ENCODE measurements around the gene OAS2. TPM values are rescaled to one million over a fixed set of nuclear protein-coding genes. Genes with fewer than 3 reads are reported as not detected.
"Not testable (repeated sequence)": the region's sequence is repeated elsewhere in the genome, so short reads cannot be mapped to it uniquely, and the experiment has no call there.

OAS2 gene
- total RNA-seq, 4 donors from 2014 or later, result 8.3 to 35.6 (median 10.9) TPM

GRCh38 chr12:112987561-112987960 lies 9.2 kb downstream of the OAS2 start:
- peaks cover 0 to 45% (median 4%) of the 10 kb centered on the region in 3 donors for H3K36me3 ChIP-seq
- H3K4me3 ChIP-seq, result no peak overlapping the region
- no peaks in the 10 kb centered on the region for H3K27me3 ChIP-seq
- 91 to 100% methylated on average over 1 to 2 of the region's 2 CpGs for WGBS, 2 donors
- intact Hi-C loops (cut with DNase I), result no loop called here
- TF ChIP-seq CTCF (IDR thresholded peaks at IDR 0.05) (no peak), POLR2A (IDR thresholded peaks at IDR 0.05) (no peak)
- DNase-seq, result no peak
- H3K27ac ChIP-seq, result no peak overlapping the region
- peaks cover 0 to 17% (median 5%) of the 10 kb centered on the region in 3 donors for H3K4me1 ChIP-seq
- peaks cover 0 to 8% (median 0%) of the 10 kb centered on the region in 3 donors for H3K9me3 ChIP-seq

GRCh38 chr12:112988224-112988623 lies 9.9 kb downstream of the OAS2 start:
- Histone ChIP-seq H3K9me3 (peaks cover 0 to 8% (median 0%) of the 10 kb centered on the region in 3 donors), H3K4me3 (no peak overlapping the region), H3K36me3 (peaks cover 0 to 45% (median 4%) of the 10 kb centered on the region in 3 donors), H3K4me1 (peaks cover 0 to 17% (median 5%) of the 10 kb centered on the region in 3 donors), H3K27me3 (no peaks in the 10 kb centered on the region), H3K27ac (no peak overlapping the region)
- TF ChIP-seq POLR2A (IDR thresholded peaks at IDR 0.05) (no peak), CTCF (IDR thresholded peaks at IDR 0.05) (no peak)
- intact Hi-C loops (cut with DNase I), result no loop called here
- DNase-seq, result no peak
- WGBS, 2 donors, result 53 to 77% methylated on average over 3 of the region's 3 CpGs

- H3K27me3 ChIP-seq; H3K4me3 ChIP-seq; intact Hi-C loops (cut with DNase I); DNase-seq; H3K9me3 ChIP-seq; H3K27ac ChIP-seq: not testable (repeated sequence)
- Histone ChIP-seq H3K4me1 (peaks cover 0 to 17% (median 5%) of the 10 kb centered on the region in 3 donors), H3K36me3 (peaks cover 0 to 45% (median 4%) of the 10 kb centered on the region in 3 donors)
- WGBS, 2 donors, result 73 to 83% methylated on average over 3 of the region's 3 CpGs
Observed at GRCh38 chr12:112988823-112989385, 10.6 kb downstream of the OAS2 start.

GRCh38 chr12:112989806-112990205 lies 11.5 kb downstream of the OAS2 start:
- no peak overlapping the region for H3K27ac ChIP-seq
- H3K27me3 ChIP-seq, result no peaks in the 10 kb centered on the region
- 54 to 69% methylated on average over 1 of the region's 1 CpG for WGBS, 2 donors
- H3K36me3 ChIP-seq, result peaks cover 0 to 45% (median 4%) of the 10 kb centered on the region in 3 donors
- peaks cover 0 to 17% (median 5%) of the 10 kb centered on the region in 3 donors for H3K4me1 ChIP-seq
- peaks cover 0 to 3% (median 0%) of the 10 kb centered on the region in 3 donors for H3K9me3 ChIP-seq
- H3K4me3 ChIP-seq, result no peak overlapping the region
- TF ChIP-seq CTCF (IDR thresholded peaks at IDR 0.05), result no peak
- TF ChIP-seq POLR2A (IDR thresholded peaks at IDR 0.05), result no peak
- intact Hi-C loops (cut with DNase I), result no loop called here
- no peak for DNase-seq

- peaks cover 0 to 61% (median 17%) of the 10 kb centered on the region in 3 donors for H3K36me3 ChIP-seq
- intact Hi-C loops (cut with DNase I), result no loop called here
Observed at GRCh38 chr12:112992541-112993398, 14.5 kb downstream of the OAS2 start.

More at GRCh38 chr12:112992541-112993398, 14.5 kb downstream of the OAS2 start:
- Histone ChIP-seq H3K4me1 (no peaks in the 10 kb centered on the region), H3K4me3 (no peak overlapping the region), H3K27ac (no peak overlapping the region), H3K27me3 (no peaks in the 10 kb centered on the region), H3K9me3 (peaks cover 0 to 1% (median 0%) of the 10 kb centered on the region in 3 donors)
- DNase-seq, result no peak
- WGBS, 2 donors, result 0 to 6% methylated on average over 1 to 2 of the region's 2 CpGs
- TF ChIP-seq POLR2A (IDR thresholded peaks at IDR 0.05), result no peak
- peak; percentile 68 to 98 (median 82) for TF ChIP-seq CTCF (IDR thresholded peaks at IDR 0.05)
